Measurements from ENCODE around the gene THADA.

The THADA gene

DNA sequence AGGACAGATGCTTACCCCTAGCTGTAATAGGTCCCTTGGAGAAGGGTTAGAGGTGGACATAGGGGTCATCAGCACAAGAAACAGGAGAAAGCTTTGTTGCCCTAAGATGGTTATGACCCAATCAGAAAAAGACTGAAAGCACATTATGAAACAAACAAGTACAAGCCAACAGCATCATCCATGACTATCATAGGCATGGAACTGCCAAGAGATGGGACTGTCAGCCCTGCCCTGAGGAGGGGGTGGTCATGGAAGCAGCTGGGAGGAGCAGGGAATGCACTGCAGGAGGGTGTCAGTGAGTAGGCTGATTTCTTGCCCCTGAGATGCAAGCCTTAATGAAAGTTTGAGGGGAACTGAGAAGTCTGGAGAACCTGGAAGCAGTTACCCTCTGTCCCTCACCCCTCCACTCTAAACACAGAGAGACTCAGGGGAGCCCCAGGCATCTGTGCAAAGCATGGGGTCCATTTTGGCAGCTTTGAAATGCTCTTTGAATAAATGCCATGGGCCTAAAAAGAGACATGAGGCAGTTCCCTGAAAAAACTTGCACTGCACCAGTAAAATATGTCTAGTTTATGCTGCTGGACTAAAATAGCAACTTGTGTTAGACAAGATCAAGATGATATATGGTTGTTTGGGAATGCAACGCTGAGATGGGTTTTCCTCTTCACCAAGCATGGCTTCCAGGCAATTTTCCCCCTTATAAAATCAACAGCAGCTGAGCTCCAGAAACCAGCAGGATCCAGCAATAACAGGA lies 246.8 kb downstream of the THADA start:
- intact Hi-C loops (cut with DNase I): no loop called here
- DNase-seq: no peak

DNA sequence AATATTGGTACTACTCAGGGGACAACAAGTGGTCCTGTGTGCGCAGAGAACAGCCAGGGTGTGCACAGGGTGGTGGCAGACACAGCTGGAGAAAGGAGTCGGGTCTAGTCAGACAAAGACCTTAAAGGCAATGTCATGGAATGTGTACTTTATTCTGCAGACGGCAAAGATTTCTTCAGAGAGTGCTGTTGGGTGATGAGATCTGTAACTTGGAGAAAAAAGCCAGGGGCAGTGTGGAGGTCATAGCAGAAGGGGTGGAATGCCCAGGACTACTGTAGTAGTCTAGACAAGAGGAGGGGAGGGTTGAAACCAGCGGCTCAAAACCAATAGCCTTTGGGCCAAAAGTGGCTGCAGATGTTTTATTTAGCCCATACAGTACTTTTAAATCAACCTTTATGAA lies 248.1 kb downstream of the THADA start:
- intact Hi-C loops (cut with DNase I): no loop called here

DNA sequence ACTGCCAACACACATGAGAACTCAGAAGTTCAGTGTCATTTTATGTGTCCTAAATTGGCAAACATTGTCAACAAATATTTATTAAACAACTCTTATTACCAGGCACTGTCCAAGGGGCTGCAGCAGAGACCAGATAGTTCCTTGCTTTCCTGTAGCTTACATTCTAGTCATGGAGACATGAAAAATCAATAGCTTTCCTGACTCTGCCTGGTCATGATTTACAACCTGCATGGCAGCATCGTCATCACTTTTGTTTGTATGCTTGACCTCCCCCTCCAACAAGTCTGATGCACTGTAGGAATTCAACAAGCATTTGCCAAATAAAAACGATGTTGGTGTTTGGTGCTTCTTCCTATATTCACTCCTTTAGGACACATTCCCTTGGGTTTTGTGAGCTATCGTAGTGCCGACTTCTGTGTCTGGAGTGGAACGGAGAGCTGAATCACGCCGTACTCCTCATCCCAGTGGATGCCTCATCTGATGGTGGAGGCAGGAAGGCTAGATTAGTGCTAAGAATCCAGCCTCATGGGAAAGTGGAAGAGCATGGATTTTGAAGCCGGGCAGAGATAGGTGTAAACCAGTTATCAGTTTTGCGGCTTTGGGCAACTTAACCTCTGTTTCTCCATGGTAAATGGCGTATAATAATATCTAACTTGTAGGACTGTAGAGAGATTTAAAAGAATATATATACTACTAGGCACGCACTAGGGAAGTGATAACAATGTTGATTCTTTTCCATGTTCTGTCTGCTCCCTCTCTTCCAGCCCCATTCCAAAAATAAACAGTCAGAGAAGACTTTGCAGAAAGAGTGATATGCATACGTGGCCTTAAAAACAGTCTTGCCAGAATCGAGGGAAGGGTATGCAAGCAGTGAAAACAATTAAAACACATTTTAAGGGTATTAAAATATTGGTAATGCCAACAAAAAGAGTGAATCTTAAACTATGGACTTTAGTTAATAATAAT lies 249.0 kb downstream of the THADA start:
- intact Hi-C loops (cut with DNase I): no loop called here
- DNase-seq: peak in 1 of 42 donors; percentile 4

More for the DNA sequence above, 248.1 kb downstream of the THADA start:
- peak in 1 of 42 donors; percentile 23 for DNase-seq

DNA sequence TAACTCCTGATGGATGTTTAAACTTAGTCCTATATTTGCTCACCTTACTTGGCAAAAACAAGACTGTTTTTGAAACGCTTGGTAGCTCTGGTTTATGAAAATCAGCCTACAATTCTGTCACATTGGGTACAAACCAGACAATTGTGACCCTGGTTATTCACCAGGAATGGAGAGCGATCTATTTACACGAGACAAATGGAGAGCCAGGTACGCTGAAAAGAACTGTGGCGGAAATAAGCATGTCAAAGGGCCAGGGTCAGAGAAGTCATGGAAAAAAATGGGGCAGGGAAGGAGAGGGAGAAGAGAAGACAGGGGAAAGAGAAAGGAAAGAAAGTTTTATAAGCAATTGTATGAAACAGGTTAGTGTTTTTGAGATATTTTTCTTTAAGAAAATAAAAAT lies 250.0 kb downstream of the THADA start:
- DNase-seq: no peak
- intact Hi-C loops (cut with DNase I): no loop called here

DNA sequence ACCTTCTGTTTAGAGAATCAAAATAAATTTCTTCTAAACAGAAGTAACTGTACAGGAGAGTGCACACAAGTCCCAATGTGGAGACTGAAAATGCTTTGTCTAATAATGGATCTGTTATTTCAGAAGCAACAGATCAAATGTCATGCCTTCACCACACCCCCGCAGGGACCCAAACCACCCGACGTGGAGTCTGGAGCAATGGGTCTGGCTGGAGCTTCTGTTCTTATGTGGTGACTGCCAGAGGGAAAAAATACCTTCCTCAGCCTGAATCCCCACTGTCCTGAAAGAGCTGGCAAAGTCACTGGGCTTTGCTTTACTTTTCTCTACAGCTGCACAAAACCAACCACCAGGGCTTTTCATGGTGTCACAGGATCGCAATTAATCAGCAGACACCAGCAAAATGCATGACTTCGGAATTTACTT lies 250.4 kb downstream of the THADA start:
- peak in 1 of 42 donors; percentile 19 for DNase-seq
- intact Hi-C loops (cut with DNase I): no loop called here

DNA sequence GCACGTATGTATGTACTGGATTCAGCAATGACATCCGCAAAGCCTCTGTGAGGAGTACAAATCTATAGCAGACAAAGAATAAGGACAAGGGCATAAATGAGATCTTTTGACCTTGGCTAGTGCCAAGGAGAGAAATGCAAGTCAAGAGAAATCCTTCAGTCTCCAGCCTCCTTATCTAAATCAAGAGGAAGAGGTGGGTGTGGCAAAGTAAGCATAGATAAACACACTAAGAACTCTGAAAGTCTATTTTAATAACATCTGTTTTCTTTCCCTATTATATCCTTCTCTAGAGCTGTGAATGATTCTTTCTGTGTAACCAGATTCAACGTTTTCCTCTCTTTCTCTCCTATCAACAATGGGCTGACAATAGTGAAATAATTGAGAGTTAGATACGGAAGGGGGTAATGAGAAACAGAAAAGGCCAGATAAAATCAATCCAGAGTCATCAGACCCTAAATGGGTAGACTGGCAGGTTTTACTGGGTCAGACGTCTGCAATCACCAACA lies 250.9 kb downstream of the THADA start:
- no peak for DNase-seq
- intact Hi-C loops (cut with DNase I): no loop called here

DNA sequence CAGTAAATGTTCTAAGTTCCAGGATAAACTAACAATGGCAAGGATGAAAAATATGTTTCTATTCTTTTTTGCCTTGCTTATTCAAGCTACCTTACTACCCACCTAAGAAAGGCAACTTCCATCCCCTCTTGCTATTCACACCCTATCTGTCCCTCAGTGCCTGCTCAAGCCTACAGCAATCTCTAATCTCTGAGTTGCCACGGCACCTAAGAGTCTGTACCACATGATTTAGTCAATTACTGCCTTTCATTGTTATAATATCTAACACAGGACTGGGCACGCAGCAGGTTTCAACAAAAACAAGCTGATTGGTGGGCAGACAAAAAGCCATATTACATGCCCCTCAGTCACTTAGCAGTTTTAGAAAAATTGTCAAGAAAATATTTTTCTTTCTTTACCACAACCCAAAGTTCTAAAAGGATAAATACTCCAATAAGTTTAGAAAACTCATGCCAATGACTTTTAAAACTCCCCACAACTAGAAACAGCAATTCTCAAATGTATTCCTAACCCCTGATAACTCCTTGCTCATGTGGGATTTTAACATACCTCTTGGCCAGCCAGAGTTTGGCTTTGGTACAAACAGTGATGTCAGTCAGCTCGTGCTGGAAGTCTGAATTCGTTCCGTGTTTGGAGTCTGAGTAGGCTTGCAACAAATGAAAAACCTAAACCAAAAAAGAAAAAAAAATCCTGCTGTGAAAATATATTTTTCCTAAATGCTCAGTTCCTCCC lies 252.1 kb downstream of the THADA start:
- intact Hi-C loops (cut with DNase I): no loop called here
- peak in 19 of 42 donors; percentile 9 to 70 (median 27) for DNase-seq

DNA sequence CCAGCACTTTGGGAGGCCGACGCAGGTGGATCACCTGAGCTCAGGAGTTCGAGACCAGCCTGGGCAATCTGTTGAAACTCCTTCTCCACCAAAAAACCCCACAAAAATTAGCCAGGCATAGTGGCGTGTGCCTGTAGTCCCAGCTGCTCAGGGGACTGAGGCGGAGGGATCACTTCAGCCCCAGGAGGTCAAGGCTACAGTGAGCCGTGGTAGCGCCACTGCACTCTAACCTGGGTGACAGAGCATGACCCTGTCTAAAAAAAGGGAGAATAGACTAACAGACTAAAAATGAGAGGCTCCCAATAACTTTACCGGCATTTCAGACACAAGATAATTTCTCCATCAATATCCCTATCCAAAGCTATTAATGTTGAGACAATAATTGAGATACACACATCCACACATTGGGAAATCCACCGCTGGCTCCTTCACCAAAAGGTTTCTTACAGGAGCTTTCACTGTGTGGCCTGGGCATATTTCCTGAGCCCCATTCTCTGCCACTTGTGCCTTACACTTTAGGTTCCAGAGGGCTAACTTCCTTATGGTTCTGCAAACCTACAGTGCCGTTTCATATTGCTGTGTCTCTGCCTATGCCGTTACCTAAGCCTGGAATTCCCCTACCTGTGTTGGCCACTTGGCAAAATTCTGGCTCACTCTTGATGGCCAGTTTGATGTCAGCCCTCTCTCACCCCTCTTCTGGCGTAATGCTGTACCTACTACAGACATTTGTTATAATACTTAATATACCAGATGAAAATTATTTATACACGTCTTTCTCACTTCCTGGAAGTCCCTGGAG lies 253.7 kb downstream of the THADA start:
- intact Hi-C loops (cut with DNase I): no loop called here
- DNase-seq: peak in 1 of 42 donors; percentile 29

DNA sequence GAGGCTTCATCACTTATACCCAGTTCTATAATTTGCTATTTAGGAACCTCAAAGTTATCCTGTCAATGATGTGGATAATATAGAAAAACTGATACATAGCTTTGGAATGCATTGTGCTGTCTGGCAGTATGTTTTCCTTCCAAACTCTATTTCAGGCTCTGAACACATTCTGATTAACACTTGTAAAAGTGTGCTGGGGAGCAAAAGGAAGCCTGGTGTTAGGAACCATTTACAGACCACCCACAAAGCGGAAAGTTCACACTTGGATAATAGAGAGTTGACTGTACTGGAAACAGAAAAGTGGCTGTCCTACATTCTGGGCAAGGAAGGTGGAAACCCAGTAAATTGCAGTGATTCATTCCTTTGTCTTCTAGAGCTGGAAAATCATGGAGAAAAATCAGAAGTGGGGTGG lies 254.9 kb downstream of the THADA start:
- intact Hi-C loops (cut with DNase I): no loop called here
- DNase-seq: peak in 1 of 42 donors; percentile 54

DNA sequence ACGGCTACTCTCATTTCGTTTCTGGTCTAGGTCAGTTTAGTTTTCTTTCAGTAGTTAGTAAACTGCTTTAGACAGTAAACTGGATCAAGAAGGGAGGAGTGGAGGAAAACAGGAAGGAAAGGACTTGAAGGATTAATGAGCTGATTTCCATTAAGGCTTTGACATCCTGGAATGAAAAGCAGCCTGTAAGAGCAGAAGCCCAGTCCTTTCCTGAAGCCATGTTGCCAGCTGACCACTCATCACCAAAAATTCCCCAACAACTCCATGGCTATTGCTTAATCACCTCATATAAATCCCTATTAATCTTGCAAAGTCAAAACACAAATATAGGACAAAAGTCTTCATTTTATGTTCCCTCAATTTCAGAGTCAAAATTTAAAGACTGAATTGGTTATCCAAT lies 255.8 kb downstream of the THADA start:
- DNase-seq: no peak
- intact Hi-C loops (cut with DNase I): no loop called here

DNA sequence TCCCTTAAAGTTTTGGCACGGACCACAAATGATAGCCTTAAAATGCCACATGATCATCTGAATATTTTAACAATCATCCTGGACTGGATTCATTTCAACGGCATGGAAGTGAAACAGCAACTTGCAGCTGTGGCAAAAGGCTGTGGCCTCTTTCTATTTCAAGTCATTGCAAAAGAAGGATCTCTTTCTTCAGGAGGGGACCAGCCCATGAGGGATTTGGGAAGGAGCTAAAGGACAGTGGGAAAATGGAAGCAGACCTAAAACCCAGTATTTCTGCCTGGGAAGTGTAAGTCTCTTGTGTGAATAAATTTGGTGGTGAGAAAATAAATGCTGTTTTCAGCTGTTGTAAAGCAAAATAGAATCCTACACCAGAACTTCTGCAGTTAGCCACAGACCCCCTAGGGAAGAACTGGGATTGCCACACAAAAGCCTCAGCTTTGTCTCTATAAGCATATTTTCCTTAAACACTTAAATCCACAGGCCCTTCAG lies 262.1 kb downstream of the THADA start:
- intact Hi-C loops (cut with DNase I): no loop called here

DNA sequence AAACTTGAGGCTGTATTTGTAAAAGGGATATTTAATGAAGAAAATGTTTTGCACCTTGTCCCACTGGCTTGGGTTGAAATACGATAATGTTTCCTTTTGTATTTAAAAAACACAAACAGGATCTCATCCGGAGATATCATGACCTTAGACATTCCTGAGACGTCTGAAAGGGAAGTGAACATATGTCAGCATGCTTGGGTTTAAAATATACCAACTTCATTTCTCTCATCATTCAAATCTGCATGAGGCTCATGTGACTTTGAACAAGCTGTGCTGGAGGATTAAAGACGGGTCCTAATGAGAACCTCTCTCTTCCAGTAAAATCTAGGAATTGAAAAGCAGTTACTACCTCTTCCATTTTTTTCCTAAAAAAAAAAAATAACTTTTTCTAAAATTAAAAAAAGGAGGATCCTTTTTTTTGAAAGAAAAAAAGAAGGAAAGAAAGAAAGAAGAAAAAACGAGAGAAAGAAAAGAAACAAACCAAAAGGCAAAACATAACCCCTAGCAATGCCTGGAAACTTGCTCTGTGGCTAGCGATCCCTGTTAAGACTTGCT lies 262.7 kb downstream of the THADA start:
- intact Hi-C loops (cut with DNase I): no loop called here
- DNase-seq: no peak

More for the DNA sequence above, 262.1 kb downstream of the THADA start:
- DNase-seq: peak in 3 of 42 donors; percentile 11 to 43 (median 12)

DNA sequence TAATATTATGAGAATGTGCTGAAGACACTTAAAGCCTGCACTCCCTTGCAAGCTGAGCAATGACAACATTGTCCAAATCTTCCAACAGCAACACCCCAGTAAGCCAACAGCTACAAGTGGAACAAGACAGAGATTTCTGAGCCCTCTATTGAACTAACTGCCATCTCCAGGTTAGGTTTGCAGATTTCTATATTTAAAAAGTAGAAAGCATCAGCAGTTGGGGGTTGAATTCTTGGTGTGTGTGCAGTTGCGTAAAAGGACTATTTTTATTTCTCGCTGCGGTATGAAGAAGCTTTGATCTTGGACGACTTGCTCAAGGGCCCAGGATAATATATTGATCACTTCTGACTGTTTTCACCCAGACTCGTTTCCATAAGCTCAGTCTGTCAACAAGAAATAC lies 263.2 kb downstream of the THADA start:
- intact Hi-C loops (cut with DNase I): no loop called here
- no peak for DNase-seq

DNA sequence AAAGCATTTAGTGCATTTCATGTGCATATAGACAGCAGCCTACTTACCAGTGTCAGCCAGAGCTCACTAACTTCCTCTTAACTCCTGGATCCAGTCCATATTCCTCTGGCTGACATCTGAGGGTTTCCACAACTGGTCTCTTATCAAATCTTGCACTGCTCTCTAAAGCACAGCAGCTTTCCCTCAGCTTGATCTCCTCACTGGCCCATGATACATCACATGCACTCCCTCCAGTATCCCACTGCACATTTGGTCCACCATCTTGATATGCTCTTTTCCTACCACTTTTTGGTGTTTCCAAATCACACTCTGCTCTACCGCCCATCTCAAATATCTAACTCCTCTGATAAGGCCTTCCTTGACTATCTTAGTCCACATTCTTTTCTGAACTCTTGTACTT lies 264.4 kb downstream of the THADA start:
- intact Hi-C loops (cut with DNase I): no loop called here

DNA sequence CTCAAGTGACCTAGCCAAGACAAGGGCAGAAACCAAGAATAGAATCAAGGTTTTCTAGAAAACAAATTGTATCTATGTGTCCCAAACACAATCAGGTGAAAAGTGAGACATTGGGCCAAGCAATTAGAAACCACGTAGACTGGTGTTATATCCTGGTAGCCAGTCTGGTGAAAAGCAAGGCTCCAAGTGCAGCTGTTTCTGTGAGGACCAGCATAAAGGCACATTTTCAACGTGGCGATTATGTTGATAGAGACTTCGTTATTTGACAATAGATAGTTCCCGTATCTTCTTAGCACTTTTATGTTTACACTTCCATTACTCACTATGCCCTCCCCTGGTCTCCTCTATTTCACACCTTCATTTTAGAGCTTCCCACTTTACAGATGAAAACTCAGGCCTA lies 266.2 kb downstream of the THADA start:
- intact Hi-C loops (cut with DNase I): no loop called here

More for the DNA sequence above, 264.4 kb downstream of the THADA start:
- DNase-seq: peak in 1 of 42 donors; percentile 12

DNA sequence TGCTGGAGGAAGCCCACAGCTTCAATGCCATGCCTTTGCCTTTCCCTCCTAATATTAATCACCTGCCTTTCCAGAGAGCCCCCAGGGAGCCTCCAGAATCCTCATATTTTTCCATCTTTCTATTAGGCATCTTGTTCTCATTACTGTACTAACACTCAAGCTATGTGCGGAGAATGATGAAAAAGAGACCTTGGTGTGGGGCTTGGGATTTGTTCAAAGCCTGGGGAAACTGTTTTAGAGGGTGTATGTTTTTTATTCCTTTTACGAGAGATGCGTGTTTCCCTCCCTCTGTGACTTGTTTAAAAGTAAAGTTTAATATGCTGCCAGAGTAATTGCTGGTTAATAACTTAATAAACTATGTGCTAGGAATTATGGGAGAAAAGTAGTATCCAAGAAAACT lies 267.0 kb downstream of the THADA start:
- no peak for DNase-seq
- intact Hi-C loops (cut with DNase I): no loop called here

More for the DNA sequence above, 266.2 kb downstream of the THADA start:
- DNase-seq: no peak

DNA sequence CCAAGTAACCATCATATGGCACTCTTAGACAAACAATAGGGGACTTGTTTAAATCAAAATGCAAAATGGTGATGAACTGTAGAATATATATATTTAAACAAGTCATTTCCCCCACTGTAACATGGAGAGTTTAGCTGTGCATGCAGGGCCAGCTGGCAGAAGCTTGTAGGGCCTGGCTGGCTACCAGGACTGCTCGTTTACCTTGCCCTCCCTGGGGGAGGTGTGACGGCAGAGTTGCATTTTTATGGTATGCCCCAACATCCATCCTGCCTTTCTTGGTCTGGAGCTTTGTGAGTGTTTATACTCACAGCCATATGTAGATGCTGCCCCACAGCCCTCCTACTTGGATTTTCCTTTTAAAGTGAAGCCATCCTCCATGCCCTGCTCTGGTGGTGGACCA lies 267.7 kb downstream of the THADA start:
- intact Hi-C loops (cut with DNase I): no loop called here
- no peak for DNase-seq

DNA sequence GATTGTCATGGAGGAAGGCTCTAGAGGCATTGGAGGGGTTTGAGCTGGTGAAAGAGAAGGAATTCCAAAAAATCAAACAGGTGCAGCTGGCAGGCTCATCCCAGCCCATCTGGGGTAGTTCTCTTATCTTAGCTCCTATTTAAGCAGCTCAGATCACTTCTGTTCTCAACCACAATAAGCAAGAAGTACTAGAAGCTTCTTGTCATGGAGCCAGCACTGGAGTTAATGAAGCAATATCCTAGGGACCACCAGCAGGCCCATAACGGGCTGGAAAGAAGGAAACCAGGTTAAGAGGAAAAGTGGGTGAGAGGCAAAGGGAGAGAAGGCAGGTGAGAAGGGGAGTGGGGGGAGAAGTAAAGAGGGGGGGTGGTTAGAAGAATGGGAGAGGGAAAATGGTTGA lies 268.7 kb downstream of the THADA start:
- DNase-seq: no peak
- intact Hi-C loops (cut with DNase I): no loop called here

Measured in head of caudate nucleus (tissue), 42 donors.